Measurements from ENCODE around the gene NGEF.

NGEF gene

GRCh38 chr2:233044974-233045605 lies 32.0 kb upstream of the NGEF start:
- DNase-seq (ENCODE audit: low spot score): no peak

GRCh38 chr2:233042549-233042948 lies 29.5 kb upstream of the NGEF start:
- DNase-seq (ENCODE audit: low spot score): no peak

- no peak for DNase-seq (ENCODE audit: low spot score)
Measured at GRCh38 chr2:233041722-233042323, 28.8 kb upstream of the NGEF start.

GRCh38 chr2:233040571-233040970 lies 27.5 kb upstream of the NGEF start:
- DNase-seq (ENCODE audit: low spot score): no peak

- no peak for DNase-seq (ENCODE audit: low spot score)
Measured at GRCh38 chr2:233039846-233040530, 26.9 kb upstream of the NGEF start.

GRCh38 chr2:233039212-233039845 lies 26.3 kb upstream of the NGEF start:
- no peak for DNase-seq (ENCODE audit: low spot score)

GRCh38 chr2:233037078-233037477 lies 24.0 kb upstream of the NGEF start:
- no peak for DNase-seq (ENCODE audit: low spot score)

GRCh38 chr2:233036162-233036838 lies 23.2 kb upstream of the NGEF start:
- DNase-seq (ENCODE audit: low spot score): no peak

- DNase-seq (ENCODE audit: low spot score): no peak
Measured at GRCh38 chr2:233035426-233036161, 22.5 kb upstream of the NGEF start.

- no peak for DNase-seq (ENCODE audit: low spot score)
Measured at GRCh38 chr2:233034091-233034882, 21.2 kb upstream of the NGEF start.

GRCh38 chr2:233033672-233034071 lies 20.6 kb upstream of the NGEF start:
- no peak for DNase-seq (ENCODE audit: low spot score)

GRCh38 chr2:233032551-233033320 lies 19.7 kb upstream of the NGEF start, which contains the start of gene NEU2:
TSS of gene NEU2 (plus strand) at chr2:233032672. CDS start at chr2:233032672, 0 bp downstream.
- DNase-seq (ENCODE audit: low spot score): no peak

GRCh38 chr2:233031556-233032500 lies 18.8 kb upstream of the NGEF start:
- no peak for DNase-seq (ENCODE audit: low spot score)

- DNase-seq (ENCODE audit: low spot score): no peak
Measured at GRCh38 chr2:233029321-233029720, 16.3 kb upstream of the NGEF start.

GRCh38 chr2:233026198-233026813 lies 13.2 kb upstream of the NGEF start:
- DNase-seq (ENCODE audit: low spot score): no peak

- no peak for DNase-seq (ENCODE audit: low spot score)
Measured at GRCh38 chr2:233025706-233026105, 12.7 kb upstream of the NGEF start.

GRCh38 chr2:233023761-233024410 lies 10.8 kb upstream of the NGEF start:
- no peak for DNase-seq (ENCODE audit: low spot score)

All from hematopoietic multipotent progenitor cell treated with erythropoietin and hydrocortisone succinate and interleukin-3 and kit ligand, for 17 days (in vitro differentiated cells).